Duodenal mucosa (tissue), 2 donors: ENCODE results near the gene ZNF594.
"Not testable (repeated sequence)": the region's sequence is repeated elsewhere in the genome, so short reads cannot be mapped to it uniquely, and the experiment has no call there.

ENCODE experiments used
- H3K27ac ChIP-seq: one replicate; pipeline ENCODE4 v1.7.0; 2013; ENCODE audit warnings: low read depth, low read length
- H3K27me3 ChIP-seq, 2 donors: one replicate each; pipeline ENCODE4 v1.7.0; 2013; ENCODE audit warnings: low read length in 2 of 2, control low read depth in 1 of 2; ENCODE audit not compliant: insufficient read depth in 2 of 2, control insufficient read depth in 1 of 2
- H3K36me3 ChIP-seq, 2 donors: one replicate each; pipeline ENCODE4 v1.7.0; 2013; ENCODE audit warnings: low read length in 2 of 2, control low read depth in 1 of 2; ENCODE audit not compliant: insufficient read depth in 2 of 2, control insufficient read depth in 1 of 2
- H3K4me1 ChIP-seq, 2 donors: one replicate each; pipeline ENCODE4 v1.7.0; 2013; ENCODE audit warnings: low read length in 2 of 2, control low read depth in 1 of 2; ENCODE audit not compliant: insufficient read depth in 2 of 2, control insufficient read depth in 1 of 2
- H3K4me3 ChIP-seq, 2 donors: one replicate each; pipeline ENCODE4 v1.7.0; 2013; ENCODE audit warnings: low read length in 2 of 2, low read depth in 1 of 2
- H3K9ac ChIP-seq, 2 donors: one replicate each; pipeline ENCODE4 v1.7.0; 2013; ENCODE audit warnings: low read length in 2 of 2, low read depth in 1 of 2
- H3K9me3 ChIP-seq, 2 donors: one replicate each; pipeline ENCODE4 v1.7.0; 2013; ENCODE audit warnings: low read length in 2 of 2, control low read depth in 1 of 2; ENCODE audit not compliant: control insufficient read depth in 1 of 2

ZNF594 gene

GRCh38 chr17:5131146-5131715 lies 60.4 kb downstream of the ZNF594 start:
- Histone ChIP-seq H3K9me3 (no peaks in the 10 kb centered on the region), H3K36me3 (no peaks in the 10 kb centered on the region), H3K9ac (no peak overlapping the region), H3K4me3 (no peak overlapping the region), H3K27ac (no peak overlapping the region), H3K4me1 (no peaks in the 10 kb centered on the region), H3K27me3 (no peaks in the 10 kb centered on the region)

GRCh38 chr17:5130687-5131086 lies 61.0 kb downstream of the ZNF594 start:
- H3K4me3 ChIP-seq, H3K9ac ChIP-seq, H3K4me1 ChIP-seq, H3K27me3 ChIP-seq, H3K9me3 ChIP-seq, H3K27ac ChIP-seq, H3K36me3 ChIP-seq: not testable (repeated sequence)

GRCh38 chr17:5130261-5130660 lies 61.4 kb downstream of the ZNF594 start:
- not testable (repeated sequence) for H3K27ac ChIP-seq, H3K36me3 ChIP-seq, H3K27me3 ChIP-seq, H3K9me3 ChIP-seq, H3K4me1 ChIP-seq, H3K4me3 ChIP-seq, H3K9ac ChIP-seq

- not testable (repeated sequence) for H3K36me3 ChIP-seq, H3K4me3 ChIP-seq, H3K27me3 ChIP-seq, H3K9ac ChIP-seq, H3K27ac ChIP-seq, H3K4me1 ChIP-seq, H3K9me3 ChIP-seq
Observed at GRCh38 chr17:5129770-5130169, 61.9 kb downstream of the ZNF594 start.
